ENCODE results near the gene IQCN. TPM values are rescaled to one million over a fixed set of nuclear protein-coding genes. Genes with fewer than 3 reads are reported as not detected.

IQCN gene
- total RNA-seq, 4 donors from 2014 or later, result 5.7 to 17.0 (median 8.9) TPM

DNA sequence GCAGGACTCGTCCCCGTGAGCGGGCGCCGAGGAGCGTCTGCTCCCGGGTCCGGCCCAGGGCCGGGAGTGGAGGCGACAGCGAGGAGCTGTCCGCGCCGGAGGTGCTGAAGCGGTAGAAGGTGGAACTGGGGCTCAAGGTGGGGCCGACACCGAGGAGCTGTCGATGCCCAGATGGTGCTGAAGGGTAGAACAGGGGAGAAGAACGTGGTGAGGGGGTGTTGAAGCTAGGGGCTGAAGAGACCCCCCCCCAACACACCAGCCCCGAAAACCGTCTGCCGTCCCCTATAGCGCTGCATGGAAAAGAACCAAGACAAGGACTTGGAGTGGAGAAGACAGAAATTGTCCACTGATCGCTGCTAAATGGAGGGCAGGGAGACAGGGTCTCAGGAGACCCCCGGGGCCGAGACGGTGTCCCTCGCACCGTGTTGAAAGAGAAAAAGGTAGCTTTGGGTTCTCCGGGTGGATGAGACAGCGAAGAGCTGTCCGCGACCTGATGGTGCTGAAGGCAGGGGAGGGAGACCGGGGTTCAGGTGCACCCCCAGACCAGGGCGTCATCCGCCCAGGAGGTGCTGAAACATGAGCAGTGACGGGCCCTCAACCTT, 40.9 kb downstream of the IQCN start:
- Histone ChIP-seq H3K4me3 (replicated peaks in 1 of 3) (no peak overlapping the region), H3K27me3 (peaks cover 10% of the 10 kb centered on the region), H3K9me3 (no peaks in the 10 kb centered on the region), H3K4me1 (no peaks in the 10 kb centered on the region), H3K27ac (no peak overlapping the region), H3K36me3 (no peaks in the 10 kb centered on the region)
- peak; percentile 32 to 54 for DNase-seq
- intact Hi-C loops (cut with DNase I), result no loop called here
- 21 to 24% methylated on average over 22 to 34 of the region's 37 CpGs for WGBS, 2 donors
- TF ChIP-seq POLR2A (IDR thresholded peaks at IDR 0.05), result no peak
- TF ChIP-seq, protein P1, sequence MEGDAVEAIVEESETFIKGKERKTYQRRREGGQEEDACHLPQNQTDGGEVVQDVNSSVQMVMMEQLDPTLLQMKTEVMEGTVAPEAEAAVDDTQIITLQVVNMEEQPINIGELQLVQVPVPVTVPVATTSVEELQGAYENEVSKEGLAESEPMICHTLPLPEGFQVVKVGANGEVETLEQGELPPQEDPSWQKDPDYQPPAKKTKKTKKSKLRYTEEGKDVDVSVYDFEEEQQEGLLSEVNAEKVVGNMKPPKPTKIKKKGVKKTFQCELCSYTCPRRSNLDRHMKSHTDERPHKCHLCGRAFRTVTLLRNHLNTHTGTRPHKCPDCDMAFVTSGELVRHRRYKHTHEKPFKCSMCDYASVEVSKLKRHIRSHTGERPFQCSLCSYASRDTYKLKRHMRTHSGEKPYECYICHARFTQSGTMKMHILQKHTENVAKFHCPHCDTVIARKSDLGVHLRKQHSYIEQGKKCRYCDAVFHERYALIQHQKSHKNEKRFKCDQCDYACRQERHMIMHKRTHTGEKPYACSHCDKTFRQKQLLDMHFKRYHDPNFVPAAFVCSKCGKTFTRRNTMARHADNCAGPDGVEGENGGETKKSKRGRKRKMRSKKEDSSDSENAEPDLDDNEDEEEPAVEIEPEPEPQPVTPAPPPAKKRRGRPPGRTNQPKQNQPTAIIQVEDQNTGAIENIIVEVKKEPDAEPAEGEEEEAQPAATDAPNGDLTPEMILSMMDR (IDR thresholded peaks at IDR 0.05), result no peak

DNA sequence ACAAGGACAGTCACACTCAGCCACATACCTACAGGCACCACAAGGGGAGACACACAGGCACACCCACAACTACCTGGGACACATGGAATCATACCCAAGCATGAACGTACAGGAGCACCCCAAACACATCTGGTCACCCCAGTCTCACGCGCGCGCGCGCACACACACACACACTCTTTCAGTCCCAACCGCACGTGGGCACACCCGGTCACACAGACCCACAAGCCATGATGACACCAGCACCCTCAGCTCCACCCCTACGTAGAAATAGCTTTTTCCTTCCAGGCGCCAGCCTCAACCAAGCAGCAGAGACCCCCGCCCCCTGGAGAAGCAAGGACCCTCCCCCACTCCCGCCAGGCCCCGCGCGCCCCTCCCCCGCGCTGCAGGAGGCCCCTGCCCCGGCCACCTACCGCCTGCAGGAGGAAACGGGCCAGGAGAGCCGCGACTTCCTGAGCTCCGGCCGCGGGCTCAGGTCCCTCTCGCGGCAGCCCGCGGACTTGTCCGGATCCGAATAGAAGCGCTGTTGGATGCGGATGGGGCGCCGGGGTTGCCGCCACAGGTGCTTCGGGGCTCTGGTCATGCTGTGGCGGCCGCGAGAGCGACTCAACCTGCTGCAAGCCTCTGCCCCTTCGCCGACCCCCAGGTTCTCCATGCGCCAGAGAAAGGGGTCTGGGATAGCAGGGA, 41.6 kb downstream of the IQCN start:
- H3K4me3 ChIP-seq (replicated peaks in 1 of 3), result no peak overlapping the region

GRCh38 chr19:18231775-18232174, 42.5 kb downstream of the IQCN start:
- no peak for TF ChIP-seq POLR2A (IDR thresholded peaks at IDR 0.05)
- Histone ChIP-seq H3K4me1 (no peaks in the 10 kb centered on the region), H3K27me3 (peaks cover 10% of the 10 kb centered on the region), H3K9me3 (no peaks in the 10 kb centered on the region), H3K27ac (no peak overlapping the region), H3K4me3 (replicated peaks in 1 of 3) (no peak overlapping the region), H3K36me3 (no peaks in the 10 kb centered on the region)
- intact Hi-C loops (cut with DNase I), result no loop called here
- DNase-seq, result no peak
- WGBS, 2 donors, result 33 to 38% methylated on average over 4 of the region's 4 CpGs

More for the DNA sequence above, 41.6 kb downstream of the IQCN start:
- WGBS, 2 donors, result 7 to 8% methylated on average over 26 to 29 of the region's 46 CpGs
- intact Hi-C loops (cut with DNase I), result no loop called here
- no peaks in the 10 kb centered on the region for H3K4me1 ChIP-seq
- no peak overlapping the region for H3K27ac ChIP-seq
- H3K9me3 ChIP-seq, result no peaks in the 10 kb centered on the region
- no peak for DNase-seq
- no peak for TF ChIP-seq POLR2A (IDR thresholded peaks at IDR 0.05)
- TF ChIP-seq, protein P1 (IDR thresholded peaks at IDR 0.05), result no peak
- peaks cover 10% of the 10 kb centered on the region for H3K27me3 ChIP-seq
- no peaks in the 10 kb centered on the region for H3K36me3 ChIP-seq

- H3K9me3 ChIP-seq, result no peaks in the 10 kb centered on the region
- no peak for TF ChIP-seq POLR2A (IDR thresholded peaks at IDR 0.05)
- TF ChIP-seq, protein P1 (IDR thresholded peaks at IDR 0.05), result no peak
- DNase-seq, result no peak
- H3K4me1 ChIP-seq, result peaks cover 0 to 4% of the 10 kb centered on the region in 2 donors
- H3K4me3 ChIP-seq (replicated peaks in 1 of 3), result no peak overlapping the region
- peaks cover 10% of the 10 kb centered on the region for H3K27me3 ChIP-seq
- 65 to 73% methylated on average over 15 of the region's 18 CpGs for WGBS, 2 donors
- H3K27ac ChIP-seq, result no peak overlapping the region
- no peaks in the 10 kb centered on the region for H3K36me3 ChIP-seq
- intact Hi-C loops (cut with DNase I), result no loop called here
These were observed 43.1 kb downstream of the IQCN start for GRCh38 chr19:18230941-18231734.

DNA sequence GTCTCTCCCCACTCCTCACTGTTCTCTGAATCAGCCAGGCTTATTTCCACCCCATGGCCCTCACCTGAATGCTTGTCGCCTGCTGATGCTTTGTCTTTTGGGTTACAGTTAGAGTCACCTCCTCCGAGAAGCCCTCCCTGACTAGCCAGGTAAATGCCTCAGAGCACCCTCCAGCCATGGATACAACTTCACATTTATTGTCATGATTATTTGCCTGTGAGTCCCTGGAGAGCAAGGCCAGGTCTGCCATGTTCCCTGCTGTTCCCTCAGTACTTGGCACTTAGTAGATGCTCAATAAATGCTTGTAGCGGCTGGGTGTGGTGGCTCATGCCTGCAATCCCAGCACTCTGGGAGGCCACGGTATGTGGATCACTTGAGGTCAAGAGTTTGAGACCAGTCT, 44.3 kb downstream of the IQCN start:
- Histone ChIP-seq H3K27me3 (peaks cover 16% of the 10 kb centered on the region), H3K36me3 (no peaks in the 10 kb centered on the region), H3K9me3 (no peaks in the 10 kb centered on the region), H3K4me1 (peaks cover 4 to 16% of the 10 kb centered on the region in 2 donors), H3K27ac (no peak overlapping the region), H3K4me3 (replicated peaks in 1 of 3) (no peak overlapping the region)
- WGBS, 2 donors, result 74 to 88% methylated on average over 4 of the region's 4 CpGs
- no peak for DNase-seq
- intact Hi-C loops (cut with DNase I), result no loop called here
- TF ChIP-seq, protein P1 (IDR thresholded peaks at IDR 0.05), result no peak
- TF ChIP-seq POLR2A (IDR thresholded peaks at IDR 0.05), result no peak

Measured in thyroid gland (tissue), 4 donors.